GM19395 (cell line): Measurements from ENCODE around the gene CHMP4A.
"Not testable (repeated sequence)": the region's sequence is repeated elsewhere in the genome, so short reads cannot be mapped to it uniquely, and the experiment has no call there.

Experiments
- ATAC-seq: cut with Tn5 transposase; IDR thresholded peaks from one replicate; pipeline ENCODE4 v1.9.1; 2021; ENCODE audit warnings: mild to moderate bottlenecking, moderate library complexity; ENCODE audit not compliant: unreplicated experiment

The CHMP4A gene

GRCh38 chr14:24226473-24226872 is 13.2 kb upstream of the CHMP4A start:
- ATAC-seq, result no peak

- no peak for ATAC-seq
Observed at GRCh38 chr14:24224618-24225071, 11.4 kb upstream of the CHMP4A start.

- not testable (repeated sequence) for ATAC-seq
Observed at GRCh38 chr14:24222987-24223386, 9.7 kb upstream of the CHMP4A start.

- no peak for ATAC-seq
Observed at GRCh38 chr14:24219521-24219920, 6.2 kb upstream of the CHMP4A start.

GRCh38 chr14:24219080-24219479 is 5.8 kb upstream of the CHMP4A start:
- ATAC-seq, result no peak

- not testable (repeated sequence) for ATAC-seq
Observed at GRCh38 chr14:24216876-24217275, 3.6 kb upstream of the CHMP4A start.

- no peak for ATAC-seq
Observed at GRCh38 chr14:24216345-24216699, 3.0 kb upstream of the CHMP4A start.

- peak; percentile 68 for ATAC-seq
Observed at GRCh38 chr14:24215495-24216344, 2.4 kb upstream of the CHMP4A start, which contains the start of gene MDP1. Gene MDP1 (minus strand): TSS chr14:24216066. CDS start chr14:24215955, 111 bp downstream.

- ATAC-seq, result no peak
Observed at GRCh38 chr14:24213866-24214662, 776 bp upstream of the CHMP4A start.

- ATAC-seq, result no peak
Observed at GRCh38 chr14:24211311-24211710, 2.0 kb downstream of the CHMP4A start.

- no peak for ATAC-seq
Observed at GRCh38 chr14:24207625-24208024, 5.7 kb downstream of the CHMP4A start.

GRCh38 chr14:24207104-24207551 is 6.2 kb downstream of the CHMP4A start:
- ATAC-seq, result no peak

GRCh38 chr14:24206260-24207103 is 6.8 kb downstream of the CHMP4A start:
- ATAC-seq, result no peak

GRCh38 chr14:24204163-24205146 is 8.8 kb downstream of the CHMP4A start:
- ATAC-seq, result no peak

- ATAC-seq, result not testable (repeated sequence)
Observed at GRCh38 chr14:24203249-24203886, 9.9 kb downstream of the CHMP4A start.

GRCh38 chr14:24202538-24202937 is 10.8 kb downstream of the CHMP4A start:
- not testable (repeated sequence) for ATAC-seq

- ATAC-seq, result no peak
Observed at GRCh38 chr14:24198814-24199524, 14.3 kb downstream of the CHMP4A start.

- no peak for ATAC-seq
Observed at GRCh38 chr14:24197056-24197450, 16.2 kb downstream of the CHMP4A start.
